BLaER1 treated with 17β-estradiol and CSF1 and Interleukin-3, amounts not matched to agents 10 nM and 100 nM (cell line): ENCODE results near the gene METTL24.
A peak's percentile ranks its signal among the peaks of the same experiment; 100 is the strongest.

ENCODE experiments used
- H3K27ac ChIP-seq, 11 experiments: shearing (Covaris generic); formaldehyde crosslinking; 2 replicates each; pipeline ENCODE4 v1.8.1; 2022
- H3K27me3 ChIP-seq, 11 experiments: shearing (Covaris generic); formaldehyde crosslinking; 2 replicates each; pipeline ENCODE4 v1.8.1; 2022
- H3K36me3 ChIP-seq, 11 experiments: shearing (Covaris generic); formaldehyde crosslinking; 2 replicates each; pipeline ENCODE4 v1.8.1; 2022
- H3K4me1 ChIP-seq, 10 experiments: shearing (Covaris generic); formaldehyde crosslinking; 2 replicates each; pipeline ENCODE4 v1.8.1; 2022
- H3K4me2 ChIP-seq, 11 experiments: shearing (Covaris generic); formaldehyde crosslinking; 2 replicates each; pipeline ENCODE4 v1.8.1; 2022
- H3K4me3 ChIP-seq, 10 experiments: shearing (Covaris generic); formaldehyde crosslinking; 2 replicates each; pipeline ENCODE4 v1.8.1; 2022
- H3K9ac ChIP-seq, 11 experiments: shearing (Covaris generic); formaldehyde crosslinking; 2 replicates each; pipeline ENCODE4 v1.8.1; 2022
- H3K9me3 ChIP-seq, 11 experiments: shearing (Covaris generic); formaldehyde crosslinking; replicated peaks in 1 of 11; 2 replicates each; pipeline ENCODE4 v1.8.1; 2022
- H4K20me1 ChIP-seq, 11 experiments: shearing (Covaris generic); formaldehyde crosslinking; 2 replicates each; pipeline ENCODE4 v1.8.1; 2022
- Cebpa-rat ChIP-seq, 11 experiments: shearing (Covaris generic); IDR thresholded peaks; 2 replicates each; pipeline ENCODE4 v1.8.1; 2022

METTL24 gene

DNA sequence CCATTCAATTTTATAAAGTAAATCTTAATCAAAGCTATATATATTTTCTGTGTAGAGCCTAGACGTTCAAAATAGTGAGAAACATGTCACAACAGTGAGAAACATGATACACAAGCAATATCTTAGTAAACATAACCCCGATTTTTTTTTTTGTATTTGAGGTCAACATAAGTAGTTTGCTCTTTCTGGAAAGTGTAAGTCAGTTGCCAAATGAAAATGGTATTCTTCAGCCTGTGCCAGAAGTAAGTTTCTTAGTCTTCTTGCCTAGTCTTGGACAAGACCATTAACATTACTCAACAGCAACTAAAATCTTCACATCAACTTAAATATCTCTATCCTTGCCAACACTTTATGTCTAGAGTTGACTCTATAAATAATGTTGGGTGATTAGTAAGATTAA lies 59.7 kb downstream of the METTL24 start:
- no peak overlapping the region for H3K9ac ChIP-seq
- no peak for TF ChIP-seq Cebpa-rat (IDR thresholded peaks at IDR 0.05)
- no peaks in the 10 kb centered on the region for H4K20me1 ChIP-seq
- H3K4me2 ChIP-seq = no peak overlapping the region
- H3K4me1 ChIP-seq = no peaks in the 10 kb centered on the region
- no peaks in the 10 kb centered on the region for H3K27me3 ChIP-seq
- H3K27ac ChIP-seq = no peak overlapping the region
- H3K4me3 ChIP-seq = no peak overlapping the region
- H3K9me3 ChIP-seq = peaks cover 0 to 3% (median 0%) of the 10 kb centered on the region in 11 experiments; a peak in 4 of 22 replicates
- H3K36me3 ChIP-seq = no peaks in the 10 kb centered on the region

DNA sequence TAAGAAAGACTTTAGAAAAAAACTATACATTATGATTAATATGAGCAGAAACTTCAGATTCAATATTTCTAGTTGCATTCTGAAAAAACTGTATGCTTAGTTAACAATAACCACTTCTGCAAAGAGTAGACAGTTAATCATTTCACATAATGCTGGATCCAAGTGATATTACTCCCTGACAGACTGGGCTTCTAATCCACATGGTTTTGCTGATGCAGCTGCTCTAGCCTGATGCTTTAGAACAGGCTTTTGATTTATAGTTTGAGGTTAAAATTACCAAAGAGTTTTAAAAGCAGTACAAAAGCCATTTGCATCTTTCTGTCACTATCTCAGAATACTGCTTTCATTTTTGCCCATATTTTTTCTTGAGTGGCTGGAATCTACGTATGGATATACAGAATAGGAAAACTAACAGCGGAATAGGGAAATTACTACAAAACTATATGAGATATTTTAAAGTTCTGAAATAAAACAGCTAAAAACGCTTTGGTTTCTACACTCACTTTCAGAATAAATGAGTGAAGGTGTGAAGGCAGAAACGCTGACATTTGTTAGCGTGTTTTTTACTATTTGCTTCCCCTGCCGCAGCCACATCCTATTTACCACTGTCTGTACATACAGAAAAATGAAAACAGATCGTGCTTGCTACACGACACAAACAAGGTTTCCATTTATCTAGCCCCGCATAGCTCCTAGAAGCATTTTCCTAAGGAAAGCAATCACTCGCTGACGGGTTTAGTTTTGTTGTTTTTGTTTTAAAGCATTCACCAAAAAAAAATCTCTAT lies 61.7 kb downstream of the METTL24 start:
- no peak overlapping the region for H3K4me2 ChIP-seq
- no peaks in the 10 kb centered on the region for H3K36me3 ChIP-seq
- H3K4me1 ChIP-seq = no peaks in the 10 kb centered on the region
- no peak overlapping the region for H3K27ac ChIP-seq
- H3K27me3 ChIP-seq = no peaks in the 10 kb centered on the region
- no peak overlapping the region for H3K9ac ChIP-seq
- H4K20me1 ChIP-seq = no peaks in the 10 kb centered on the region
- no peaks in the 10 kb centered on the region for H3K9me3 ChIP-seq
- TF ChIP-seq Cebpa-rat (IDR thresholded peaks at IDR 0.05) = no peak
- H3K4me3 ChIP-seq = no peak overlapping the region

DNA sequence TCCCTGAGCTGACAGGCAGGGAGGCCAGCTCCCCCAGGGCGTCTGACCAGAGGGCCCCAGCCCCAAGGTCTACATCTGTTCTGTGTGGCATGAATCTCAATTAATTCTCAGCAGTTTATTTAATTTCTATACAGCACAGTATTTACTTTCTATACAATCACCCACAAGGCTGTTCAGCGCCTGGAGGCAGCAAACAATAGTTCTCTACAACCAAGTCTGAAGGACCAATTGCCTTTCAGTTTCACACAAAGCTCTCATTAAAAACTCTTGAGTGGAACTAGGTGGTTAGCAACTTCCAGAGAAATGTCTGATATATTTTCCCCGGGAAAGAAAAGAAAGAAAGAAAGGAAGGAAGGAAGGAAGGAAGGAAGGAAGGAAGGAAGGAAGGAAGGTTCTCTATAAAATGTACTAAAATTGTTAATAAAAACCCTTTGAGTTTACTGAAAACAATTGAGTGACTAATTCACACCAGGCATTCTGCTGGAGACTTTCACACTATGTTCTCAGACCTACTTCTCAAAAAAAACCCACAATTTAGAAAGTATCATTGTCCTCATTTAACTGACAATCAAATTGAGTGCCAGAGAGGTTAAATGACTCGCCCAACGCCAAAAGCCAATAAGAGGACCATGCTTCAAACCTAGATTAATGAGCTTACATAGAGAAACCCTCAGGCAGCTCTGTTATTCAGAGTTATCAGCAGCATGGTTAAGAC lies 62.5 kb downstream of the METTL24 start:
- Histone ChIP-seq H3K27me3 (no peaks in the 10 kb centered on the region), H4K20me1 (no peaks in the 10 kb centered on the region), H3K4me2 (peak overlapping the region in 1 of 11 experiments; percentile 7; a peak in 3 of 22 replicates), H3K4me3 (no peak overlapping the region), H3K36me3 (no peaks in the 10 kb centered on the region), H3K9me3 (peaks cover 0 to 4% (median 0%) of the 10 kb centered on the region in 11 experiments; a peak in 2 of 22 replicates), H3K27ac (no peak overlapping the region), H3K9ac (no peak overlapping the region), H3K4me1 (no peaks in the 10 kb centered on the region)
- no peak for TF ChIP-seq Cebpa-rat (IDR thresholded peaks at IDR 0.05)

- Histone ChIP-seq H3K4me1 (no peaks in the 10 kb centered on the region), H3K36me3 (no peaks in the 10 kb centered on the region), H3K27me3 (no peaks in the 10 kb centered on the region), H4K20me1 (no peaks in the 10 kb centered on the region), H3K27ac (no peak overlapping the region), H3K9me3 (peaks cover 0 to 14% (median 7%) of the 10 kb centered on the region in 11 experiments; a peak in 7 of 22 replicates), H3K4me3 (no peak overlapping the region), H3K9ac (no peak overlapping the region), H3K4me2 (no peak overlapping the region)
- TF ChIP-seq Cebpa-rat (IDR thresholded peaks at IDR 0.05) = no peak
These were observed 70.4 kb downstream of the METTL24 start for GRCh38 chr6:110287462-110288341.

DNA sequence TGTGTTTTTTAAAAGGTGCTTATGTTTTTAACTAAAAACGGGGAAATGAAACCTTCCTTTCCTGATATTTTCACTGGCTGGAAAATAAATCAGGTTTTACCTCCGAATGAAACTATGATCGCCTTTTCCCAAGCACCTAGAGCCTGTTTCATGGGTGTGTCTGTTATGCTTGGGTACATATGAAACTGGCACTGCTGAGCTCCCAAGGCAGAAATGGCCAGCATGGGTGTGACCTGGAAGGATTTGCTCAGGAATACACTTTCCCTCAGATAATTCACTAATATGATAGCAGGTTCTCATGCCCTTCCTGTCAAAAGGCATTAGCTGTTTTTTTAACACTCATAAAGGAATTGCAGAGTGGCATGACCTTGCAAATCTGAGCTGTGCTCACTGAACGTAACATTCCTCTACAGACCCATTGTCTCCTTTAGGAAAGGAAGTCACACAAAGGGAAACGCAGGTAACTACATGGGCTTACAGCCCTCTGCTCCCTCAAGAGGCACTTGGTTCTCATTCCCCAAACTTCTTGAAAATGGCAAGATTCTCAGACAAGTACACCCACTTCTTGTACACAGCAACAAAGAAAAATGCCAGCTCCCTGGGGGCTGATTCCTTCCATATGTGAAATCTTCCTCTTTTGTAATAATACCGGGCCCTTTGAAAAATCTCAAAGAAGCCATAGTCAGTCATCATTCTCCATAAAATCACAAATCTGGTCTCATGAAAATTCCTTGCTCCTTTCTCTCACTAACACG lies 72.7 kb downstream of the METTL24 start:
- Histone ChIP-seq H3K27me3 (no peaks in the 10 kb centered on the region), H4K20me1 (no peaks in the 10 kb centered on the region), H3K4me1 (no peaks in the 10 kb centered on the region), H3K9ac (no peak overlapping the region), H3K9me3 (peaks cover 0 to 13% (median 6%) of the 10 kb centered on the region in 11 experiments; a peak in 8 of 22 replicates), H3K4me2 (no peak overlapping the region), H3K36me3 (no peaks in the 10 kb centered on the region), H3K4me3 (no peak overlapping the region), H3K27ac (no peak overlapping the region)
- no peak for TF ChIP-seq Cebpa-rat (IDR thresholded peaks at IDR 0.05)

GRCh38 chr6:110284855-110285254 lies 73.3 kb downstream of the METTL24 start:
- Histone ChIP-seq H3K4me3 (no peak overlapping the region), H3K9me3 (peaks cover under 1 to 10% (median 4%) of the 10 kb centered on the region in 11 experiments; a peak in 12 of 22 replicates), H4K20me1 (no peaks in the 10 kb centered on the region), H3K4me2 (no peak overlapping the region), H3K27ac (no peak overlapping the region), H3K4me1 (no peaks in the 10 kb centered on the region), H3K27me3 (no peaks in the 10 kb centered on the region), H3K36me3 (no peaks in the 10 kb centered on the region), H3K9ac (no peak overlapping the region)
- no peak for TF ChIP-seq Cebpa-rat (IDR thresholded peaks at IDR 0.05)

DNA sequence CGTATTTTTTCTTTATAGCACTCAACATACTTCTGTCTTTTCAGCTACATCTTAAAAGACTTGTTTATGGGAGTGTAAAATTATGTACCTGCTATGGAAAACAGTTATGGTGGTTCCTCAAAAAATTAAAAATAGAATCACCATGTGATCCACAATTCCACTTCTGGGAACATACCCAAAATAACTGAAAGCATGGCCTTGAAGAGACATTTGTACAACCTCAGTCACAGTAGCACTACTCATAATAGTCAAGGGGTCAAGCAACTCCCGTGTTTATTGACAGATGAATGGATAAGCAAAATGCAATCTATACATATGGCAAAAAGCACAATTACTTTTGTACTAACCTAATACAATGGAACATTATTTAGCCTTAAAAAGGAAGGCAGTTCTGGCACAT lies 74.5 kb downstream of the METTL24 start:
- no peak overlapping the region for H3K9ac ChIP-seq
- no peaks in the 10 kb centered on the region for H3K4me1 ChIP-seq
- no peaks in the 10 kb centered on the region for H4K20me1 ChIP-seq
- H3K27ac ChIP-seq = no peak overlapping the region
- H3K4me2 ChIP-seq = no peak overlapping the region
- no peak for TF ChIP-seq Cebpa-rat (IDR thresholded peaks at IDR 0.05)
- no peak overlapping the region for H3K4me3 ChIP-seq
- no peaks in the 10 kb centered on the region for H3K27me3 ChIP-seq
- no peaks in the 10 kb centered on the region for H3K36me3 ChIP-seq
- peaks cover 0 to 11% (median 5%) of the 10 kb centered on the region in 11 experiments; a peak in 9 of 22 replicates for H3K9me3 ChIP-seq

GRCh38 chr6:110282412-110282811 lies 75.7 kb downstream of the METTL24 start:
- Histone ChIP-seq H3K27me3 (no peaks in the 10 kb centered on the region), H3K9ac (no peak overlapping the region), H4K20me1 (no peaks in the 10 kb centered on the region), H3K4me3 (no peak overlapping the region), H3K36me3 (no peaks in the 10 kb centered on the region), H3K27ac (no peak overlapping the region), H3K4me2 (no peak overlapping the region), H3K4me1 (no peaks in the 10 kb centered on the region), H3K9me3 (peaks cover 0 to 11% (median 5%) of the 10 kb centered on the region in 11 experiments; a peak in 9 of 22 replicates)
- TF ChIP-seq Cebpa-rat (IDR thresholded peaks at IDR 0.05) = no peak
